ENCODE data around the gene MLLT11.
"Not testable (repeated sequence)": the region's sequence is repeated elsewhere in the genome, so short reads cannot be mapped to it uniquely, and the experiment has no call there.

The MLLT11 gene

DNA sequence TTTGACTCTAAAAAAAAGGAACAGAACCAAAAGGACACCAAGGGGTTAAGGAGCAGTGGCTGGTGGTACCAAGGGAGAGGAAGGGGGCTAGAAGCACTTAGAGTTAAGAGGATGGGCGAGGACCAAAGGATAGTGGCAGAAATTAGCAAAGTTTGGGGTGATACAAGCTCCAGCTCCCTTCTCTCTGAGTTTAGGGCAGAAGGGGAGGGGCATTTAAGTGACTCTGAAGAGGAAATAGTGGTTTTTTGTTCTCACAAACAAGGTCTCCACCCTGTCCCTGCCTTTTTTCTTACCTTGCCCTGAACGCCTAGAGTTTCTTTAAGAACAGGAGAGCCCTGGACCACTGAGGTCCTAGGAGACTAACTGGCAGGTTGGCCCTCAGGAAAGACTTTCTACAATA lies 4.0 kb upstream of the MLLT11 start:
- DNase-seq (ENCODE audit: low read depth in 2 of 2), result no peak

GRCh38 chr1:151058692-151059091 lies 1.5 kb upstream of the MLLT11 start:
- DNase-seq (ENCODE audit: low read depth in 2 of 2), result no peak

DNA sequence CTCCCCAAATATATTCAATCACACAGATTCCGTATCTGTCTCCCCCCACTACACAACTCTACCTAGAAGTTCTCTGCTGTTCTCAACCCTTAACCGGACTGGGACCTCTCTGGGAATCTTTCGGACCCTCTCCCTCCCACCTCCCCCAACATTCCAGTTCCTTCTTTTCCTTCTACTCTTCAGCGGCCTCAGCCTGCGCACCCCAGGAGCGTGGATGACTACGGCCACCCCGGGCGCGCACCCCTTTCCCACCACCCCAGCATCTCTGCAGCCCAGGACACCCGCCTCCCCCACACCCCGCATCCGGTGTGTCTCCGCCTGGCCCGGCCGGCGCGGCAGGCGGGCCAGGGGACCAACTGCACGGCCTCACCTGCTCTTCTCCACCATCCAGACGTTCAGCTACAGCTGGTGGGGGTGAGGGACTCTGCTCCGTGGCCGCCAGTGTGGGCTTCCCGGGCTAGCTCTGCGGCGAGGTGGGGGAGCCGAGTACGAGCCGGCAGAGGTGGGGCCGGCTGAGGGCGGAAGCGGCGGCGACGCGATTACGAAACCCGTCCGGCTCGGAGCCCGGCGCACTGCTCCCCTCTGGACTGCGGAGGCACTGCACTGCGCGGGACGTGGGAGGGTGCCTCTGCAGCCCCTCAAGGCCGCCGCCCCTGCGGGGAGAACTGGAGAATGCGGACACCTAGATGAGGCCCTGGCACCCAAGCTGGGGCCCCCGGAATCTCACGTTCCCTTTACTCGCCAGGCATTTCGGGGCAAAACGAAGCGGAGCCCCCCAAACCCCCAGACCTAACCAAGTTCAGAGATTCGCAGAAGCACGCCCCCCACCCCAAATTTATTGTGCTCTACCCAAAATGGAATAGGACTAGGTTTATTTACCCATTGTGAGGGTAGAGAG lies 839 bp upstream of the MLLT11 start, which contains the start of gene CDC42SE1:
TSS of gene CDC42SE1 (minus strand) at position 514 of the 898 bp plus-strand sequence. CDS start 3,892 bp downstream, outside the sequence.
- DNase-seq (ENCODE audit: low read depth in 2 of 2), result peak; percentile 68 to 79

DNA sequence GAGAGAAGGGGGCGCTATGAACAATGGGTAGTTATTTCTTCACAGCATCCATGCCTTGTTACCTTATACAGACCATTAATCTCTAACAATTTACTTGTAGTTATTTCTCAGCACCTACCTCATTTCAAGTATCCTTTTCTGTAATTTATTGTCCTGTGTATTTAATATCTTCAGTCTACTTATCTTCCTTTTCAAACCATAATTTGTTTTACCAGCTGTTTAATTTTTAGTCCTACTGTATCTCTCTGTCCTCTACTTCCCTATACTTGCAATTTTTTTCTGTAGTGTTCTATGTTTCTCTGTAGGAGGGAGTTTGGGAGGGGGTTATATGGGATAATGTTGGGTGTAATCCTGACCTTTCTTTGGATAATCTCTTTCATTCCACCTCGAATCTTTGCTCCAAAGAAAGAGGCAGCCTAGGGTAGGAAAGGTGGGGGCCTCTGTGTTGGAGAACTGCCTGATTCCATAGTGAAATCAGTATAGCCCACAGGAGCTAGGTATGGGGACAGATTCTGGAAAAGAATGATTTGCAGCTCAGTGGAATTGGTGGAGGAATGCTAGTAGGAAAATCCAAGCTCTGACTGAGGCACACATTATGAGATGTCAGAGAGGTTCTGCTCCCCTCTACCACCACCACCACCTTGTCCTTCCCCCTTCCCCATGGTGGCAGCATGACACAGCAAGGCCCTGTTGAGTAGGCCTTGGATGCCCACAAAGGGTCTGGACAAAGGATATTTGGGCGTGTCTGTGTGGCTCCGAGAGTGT lies 642 bp downstream of the MLLT11 start:
- DNase-seq (ENCODE audit: low read depth in 2 of 2), result no peak

- DNase-seq (ENCODE audit: low read depth in 2 of 2), result no peak
These were observed 1.5 kb downstream of the MLLT11 start for GRCh38 chr1:151061704-151062103.

DNA sequence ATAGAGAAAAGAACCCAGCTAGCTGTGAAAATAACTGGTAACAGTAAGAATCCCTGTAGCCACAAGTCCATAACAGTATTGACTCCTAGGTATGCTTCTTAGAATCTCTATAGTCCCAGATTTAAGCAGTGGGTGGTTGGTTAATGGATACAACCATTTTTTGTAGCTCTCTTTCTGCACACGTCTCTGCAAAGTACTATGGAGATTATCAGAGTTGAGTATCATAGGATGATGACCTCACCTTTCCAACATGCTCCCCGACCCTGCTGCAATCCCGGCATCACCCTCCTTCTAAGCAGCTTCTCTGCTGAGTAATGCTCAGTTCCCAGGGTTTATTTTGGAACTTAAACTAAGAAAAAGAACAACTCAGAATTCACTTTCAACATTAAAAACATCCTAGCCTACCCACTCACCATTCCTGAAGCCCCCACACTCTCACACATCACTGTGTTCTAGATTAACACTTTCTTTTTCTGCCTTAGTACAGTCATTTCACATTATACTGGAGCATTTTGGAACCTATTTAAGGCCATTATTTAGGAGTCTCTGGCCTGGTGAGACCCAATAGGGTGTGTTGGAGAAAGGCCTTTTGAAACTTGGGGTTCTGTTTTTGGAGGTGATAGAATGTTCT lies 2.7 kb downstream of the MLLT11 start:
- no peak for DNase-seq (ENCODE audit: low read depth in 2 of 2)

DNA sequence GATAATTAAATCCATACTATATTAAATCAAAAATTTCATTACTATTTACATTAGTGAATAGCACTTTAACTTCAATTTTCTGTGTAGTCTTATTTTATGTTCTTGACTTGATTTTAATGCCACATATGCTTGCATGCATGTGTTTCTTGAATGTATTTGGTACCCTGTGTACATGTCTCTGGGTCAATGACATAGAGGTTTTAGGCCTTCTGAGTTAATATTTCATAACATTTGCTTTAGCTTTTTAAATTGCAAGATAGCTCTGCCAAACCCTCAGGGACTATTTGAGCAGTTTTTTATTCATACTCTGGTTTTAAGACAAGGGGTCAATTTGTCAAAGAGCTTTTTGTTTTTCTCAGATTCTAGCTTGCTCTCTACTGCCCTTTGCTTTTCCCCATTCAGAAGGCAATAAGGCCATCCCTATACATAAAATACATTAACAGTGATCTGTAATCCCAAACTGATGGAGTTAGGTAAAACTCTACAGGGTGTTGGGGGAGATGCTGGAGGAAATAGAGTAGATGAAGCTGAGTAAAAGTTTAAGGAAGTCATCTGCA lies 5.0 kb downstream of the MLLT11 start:
- no peak for DNase-seq (ENCODE audit: low read depth in 2 of 2)

GRCh38 chr1:151067185-151067584 lies 7.0 kb downstream of the MLLT11 start:
- DNase-seq (ENCODE audit: low read depth in 2 of 2), result no peak

GRCh38 chr1:151069103-151069486 lies 8.9 kb downstream of the MLLT11 start:
- DNase-seq (ENCODE audit: low read depth in 2 of 2), result no peak

GRCh38 chr1:151070474-151071276 lies 10.5 kb downstream of the MLLT11 start, which contains the start of gene GABPB2:
Gene GABPB2 (plus strand): TSS chr1:151070761. CDS start chr1:151088190, 17,429 bp downstream.
- DNase-seq (ENCODE audit: low read depth in 2 of 2), result peak; percentile 75 to 90

- no peak for DNase-seq (ENCODE audit: low read depth in 2 of 2)
These were observed 12.0 kb downstream of the MLLT11 start for GRCh38 chr1:151072224-151072623.

DNA sequence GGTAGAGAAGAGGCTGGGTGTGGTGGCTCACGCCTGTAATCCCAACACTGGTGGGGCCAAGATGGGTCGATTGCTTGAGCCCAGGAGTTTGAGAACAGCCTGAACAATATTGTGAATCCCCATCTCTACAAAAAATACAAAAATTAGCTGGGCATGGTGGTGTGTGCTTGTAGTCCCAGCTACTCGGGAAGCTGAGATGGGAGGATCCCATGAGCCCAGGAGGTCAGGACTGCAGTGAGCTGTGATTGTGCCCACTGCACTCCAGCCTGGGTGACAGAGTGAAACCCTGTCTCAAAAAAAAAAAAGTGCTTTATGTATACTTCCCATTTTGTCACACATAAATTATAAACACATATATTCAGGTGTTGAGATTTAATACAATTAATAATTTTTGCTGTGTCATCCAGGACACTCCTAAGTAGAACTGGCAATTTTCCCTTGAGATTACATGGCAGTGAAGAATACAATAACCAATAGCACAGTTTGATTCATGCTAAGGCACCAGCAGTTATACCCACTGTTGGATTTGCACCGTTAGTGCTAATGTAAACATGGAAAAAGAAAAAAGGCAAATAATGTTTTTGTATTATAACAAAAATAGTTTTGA lies 25.9 kb downstream of the MLLT11 start:
- no peak for DNase-seq (ENCODE audit: low read depth in 2 of 2)

GRCh38 chr1:151097426-151097825 lies 37.2 kb downstream of the MLLT11 start:
- not testable (repeated sequence) for DNase-seq (ENCODE audit: low read depth in 2 of 2)

- DNase-seq (ENCODE audit: low read depth in 2 of 2), result no peak
These were observed 37.9 kb downstream of the MLLT11 start for GRCh38 chr1:151098126-151098525.

DNA sequence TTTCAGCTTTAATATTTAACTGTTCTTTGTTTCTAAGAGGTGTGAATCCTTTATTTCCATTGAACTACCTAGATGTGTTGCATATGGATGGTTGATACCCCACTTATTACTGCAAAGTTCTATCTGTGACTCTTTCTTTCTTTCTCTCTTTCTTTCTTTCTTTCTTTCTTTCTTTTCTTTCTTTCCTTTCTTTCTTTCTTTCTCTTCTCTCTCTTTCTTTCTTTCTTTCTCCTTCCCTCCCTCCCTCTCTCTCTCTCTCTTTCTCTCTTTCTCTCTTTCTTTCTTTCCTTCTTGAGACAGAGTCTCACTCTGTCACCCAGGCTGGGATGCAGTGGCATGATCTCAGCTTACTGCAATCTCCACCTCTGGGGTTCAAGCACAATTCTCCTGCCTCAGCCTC lies 44.4 kb downstream of the MLLT11 start:
- DNase-seq (ENCODE audit: low read depth in 2 of 2), result no peak

DNA sequence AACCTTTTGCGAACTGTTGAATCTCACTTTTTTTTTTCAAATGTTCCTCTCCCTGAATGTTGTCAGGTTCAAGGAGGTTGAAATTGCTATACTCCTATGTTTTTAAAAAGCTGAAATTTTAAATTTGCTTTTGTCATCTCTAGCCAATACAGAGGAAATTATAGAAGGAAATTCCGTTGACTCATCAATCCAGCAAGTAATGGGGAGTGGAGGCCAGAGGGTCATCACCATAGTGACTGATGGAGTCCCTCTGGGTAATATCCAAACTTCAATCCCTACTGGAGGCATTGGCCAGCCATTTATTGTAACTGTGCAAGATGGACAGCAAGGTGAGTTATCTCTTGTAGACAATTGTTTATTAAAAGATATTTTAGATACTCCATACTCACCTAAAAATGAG lies 46.7 kb downstream of the MLLT11 start:
- DNase-seq (ENCODE audit: low read depth in 2 of 2), result no peak

GRCh38 chr1:151108331-151108730 lies 48.1 kb downstream of the MLLT11 start:
- DNase-seq (ENCODE audit: low read depth in 2 of 2), result no peak

DNA sequence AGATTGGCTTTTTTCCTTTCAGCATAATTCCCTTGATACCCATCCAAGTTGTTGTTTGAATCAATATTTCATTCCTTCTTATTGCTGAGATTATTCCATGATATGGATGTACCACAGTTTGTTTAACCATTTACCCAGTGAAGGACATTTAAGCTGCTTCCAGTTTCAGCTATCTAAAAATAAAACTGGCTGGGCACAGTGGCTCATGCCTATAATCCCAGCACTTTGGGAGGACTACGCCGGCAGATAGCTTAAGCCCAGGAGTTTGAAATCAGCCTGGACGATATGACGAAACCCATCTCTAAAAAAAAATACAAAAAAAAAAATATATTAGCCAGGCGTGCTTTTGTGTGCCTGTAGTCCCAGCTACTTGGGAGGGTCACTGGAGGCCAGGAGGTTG lies 53.7 kb downstream of the MLLT11 start:
- DNase-seq (ENCODE audit: low read depth in 2 of 2), result no peak
